Activated T-helper 17 cell treated with anti-CD3 and anti-CD28 coated beads, Interleukin-2, amount 50 U/mL, for 72 hours (primary cell): ENCODE results near the gene DEK. TPM values are rescaled to one million over a fixed set of nuclear protein-coding genes. Genes with fewer than 3 reads are reported as not detected.
"Not testable (repeated sequence)": the region's sequence is repeated elsewhere in the genome, so short reads cannot be mapped to it uniquely, and the experiment has no call there.

ENCODE experiments used
- ATAC-seq: fragments of 150-1000 bp; cut with Tn5 transposase; replicated peaks from 2 replicates; pipeline ENCODE4 v1.10.0; 2021; ENCODE audit warnings: mild to moderate bottlenecking, moderate library complexity
- H3K27ac Mint-ChIP-seq: one replicate; pipeline ENCODE4 v1.8.0; 2022; ENCODE audit warnings: mixed read lengths
- H3K27me3 Mint-ChIP-seq: one replicate; pipeline ENCODE4 v1.8.0; 2022; ENCODE audit warnings: mixed read lengths
- H3K36me3 Mint-ChIP-seq: one replicate; pipeline ENCODE4 v1.8.0; 2022; ENCODE audit warnings: low read depth, mild to moderate bottlenecking, mixed read lengths
- H3K4me1 Mint-ChIP-seq: one replicate; pipeline ENCODE4 v1.8.0; 2022; ENCODE audit warnings: mixed read lengths
- H3K4me3 Mint-ChIP-seq: one replicate; pipeline ENCODE4 v1.8.0; 2022; ENCODE audit warnings: mild to moderate bottlenecking, mixed read lengths
- H3K9me3 Mint-ChIP-seq: one replicate; pipeline ENCODE4 v1.8.0; 2022; ENCODE audit warnings: mixed read lengths
- total RNA-seq, 2 donors: library from RNA; stranded (reverse); gene quantifications; one replicate each; pipeline ENCODE4 v1.2.3, GENCODE V29; 2022

Gene DEK
- total RNA-seq, 2 donors from 2014 or later = 111 to 132 TPM

GRCh38 chr6:18183766-18184165, 80.6 kb downstream of the DEK start:
- Mint-ChIP-seq H3K27me3 (no peaks in the 10 kb centered on the region), H3K4me3 (no peak overlapping the region), H3K4me1 (no peaks in the 10 kb centered on the region)

GRCh38 chr6:18182568-18182967, 81.8 kb downstream of the DEK start:
- no peak overlapping the region for H3K4me3 Mint-ChIP-seq
- no peak for ATAC-seq
- no peak overlapping the region for H3K27ac Mint-ChIP-seq
- H3K27me3 Mint-ChIP-seq = no peaks in the 10 kb centered on the region
- no peaks in the 10 kb centered on the region for H3K4me1 Mint-ChIP-seq
- H3K9me3 Mint-ChIP-seq = no peaks in the 10 kb centered on the region
- H3K36me3 Mint-ChIP-seq = peaks cover 48% of the 10 kb centered on the region

More at GRCh38 chr6:18183766-18184165, 80.6 kb downstream of the DEK start:
- no peaks in the 10 kb centered on the region for H3K9me3 Mint-ChIP-seq
- no peak for ATAC-seq
- H3K36me3 Mint-ChIP-seq = peaks cover 45% of the 10 kb centered on the region
- no peak overlapping the region for H3K27ac Mint-ChIP-seq

- H3K4me3 Mint-ChIP-seq = no peak overlapping the region
Measured at GRCh38 chr6:18179770-18180356, 84.5 kb downstream of the DEK start.

GRCh38 chr6:18178960-18179615, 85.2 kb downstream of the DEK start:
- ATAC-seq = no peak
- Mint-ChIP-seq H3K9me3 (no peaks in the 10 kb centered on the region), H3K4me3 (no peak overlapping the region), H3K4me1 (no peaks in the 10 kb centered on the region), H3K36me3 (peaks cover 59% of the 10 kb centered on the region), H3K27ac (no peak overlapping the region), H3K27me3 (no peaks in the 10 kb centered on the region)

More at GRCh38 chr6:18179770-18180356, 84.5 kb downstream of the DEK start:
- no peak for ATAC-seq
- Mint-ChIP-seq H3K4me1 (no peaks in the 10 kb centered on the region), H3K27me3 (no peaks in the 10 kb centered on the region), H3K9me3 (no peaks in the 10 kb centered on the region), H3K27ac (no peak overlapping the region), H3K36me3 (peaks cover 52% of the 10 kb centered on the region)

- Mint-ChIP-seq H3K9me3 (no peaks in the 10 kb centered on the region), H3K27ac (no peak overlapping the region), H3K4me3 (no peak overlapping the region), H3K36me3 (peaks cover 59% of the 10 kb centered on the region), H3K27me3 (no peaks in the 10 kb centered on the region), H3K4me1 (no peaks in the 10 kb centered on the region)
- ATAC-seq = no peak
Measured at GRCh38 chr6:18177286-18177965, 86.9 kb downstream of the DEK start.

GRCh38 chr6:18176198-18176597, 88.1 kb downstream of the DEK start:
- H3K4me1 Mint-ChIP-seq, H3K27ac Mint-ChIP-seq, H3K9me3 Mint-ChIP-seq, H3K4me3 Mint-ChIP-seq, H3K27me3 Mint-ChIP-seq, ATAC-seq: not testable (repeated sequence)
- H3K36me3 Mint-ChIP-seq = peaks cover 58% of the 10 kb centered on the region

Other genes with a start within 250 kb of the DEK start
- not detected for gene NHLRC1, start 141.9 kb downstream of the DEK start, total RNA-seq
- 1 to 10 TPM; 5.3 to 8.2 TPM for gene TPMT, start 109.5 kb downstream of the DEK start, total RNA-seq
- gene KDM1B, start 109.1 kb downstream of the DEK start, total RNA-seq = 1 to 10 TPM; 5.5 to 8.7 TPM
- gene RNF144B, start 122.8 kb upstream of the DEK start, total RNA-seq = 1 to 10 TPM in 1 of 2 donors, under 1 TPM in 1; 0.93 to 1.4 TPM